ENCODE results near the gene STK39.

The STK39 gene

DNA sequence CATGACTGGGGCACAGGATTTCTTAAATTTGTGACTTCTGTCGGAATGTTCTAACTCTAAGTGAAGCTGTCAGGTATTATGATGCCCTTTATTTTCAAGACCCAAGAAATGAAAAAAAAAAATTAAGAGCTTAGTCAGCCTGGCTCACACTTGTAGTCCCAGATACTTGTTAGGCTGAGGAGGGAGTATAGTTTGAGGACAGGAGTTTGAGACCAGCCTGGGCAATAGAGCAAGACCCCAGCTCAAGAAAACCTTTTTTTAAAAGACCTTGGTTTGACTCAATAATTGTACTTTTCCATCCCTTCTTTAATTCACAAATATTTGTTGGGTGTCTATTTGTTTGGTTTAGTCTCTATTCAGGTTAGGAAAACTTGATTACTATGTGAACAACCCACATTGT, 310.0 kb downstream of the STK39 start:
- no peak overlapping the region for H3K27ac ChIP-seq (ENCODE audit: low read depth, low read length)
- no peaks in the 10 kb centered on the region for H3K4me1 ChIP-seq (ENCODE audit: insufficient read depth, low read length)
- no peak overlapping the region for H3K9ac ChIP-seq (ENCODE audit: low read length)
- H3K4me3 ChIP-seq (ENCODE audit: low read depth in 1 of 2, low read length in 2 of 2) = no peak overlapping the region
- H3K36me3 ChIP-seq (ENCODE audit: insufficient read depth, low read length) = no peaks in the 10 kb centered on the region
- no peaks in the 10 kb centered on the region for H3K9me3 ChIP-seq (ENCODE audit: low read length)
- no peaks in the 10 kb centered on the region for H3K27me3 ChIP-seq (ENCODE audit: control insufficient read depth in 1 of 2, insufficient read depth in 2 of 2, low read length in 2 of 2)

GRCh38 chr2:167935803-167936110, 311.6 kb downstream of the STK39 start:
- Histone ChIP-seq H3K27ac (ENCODE audit: low read depth, low read length) (no peak overlapping the region), H3K9ac (ENCODE audit: low read length) (no peak overlapping the region), H3K4me3 (ENCODE audit: low read depth in 1 of 2, low read length in 2 of 2) (no peak overlapping the region), H3K9me3 (ENCODE audit: low read length) (no peaks in the 10 kb centered on the region), H3K27me3 (ENCODE audit: control insufficient read depth in 1 of 2, insufficient read depth in 2 of 2, low read length in 2 of 2) (no peaks in the 10 kb centered on the region), H3K4me1 (ENCODE audit: insufficient read depth, low read length) (no peaks in the 10 kb centered on the region), H3K36me3 (ENCODE audit: insufficient read depth, low read length) (no peaks in the 10 kb centered on the region)

DNA sequence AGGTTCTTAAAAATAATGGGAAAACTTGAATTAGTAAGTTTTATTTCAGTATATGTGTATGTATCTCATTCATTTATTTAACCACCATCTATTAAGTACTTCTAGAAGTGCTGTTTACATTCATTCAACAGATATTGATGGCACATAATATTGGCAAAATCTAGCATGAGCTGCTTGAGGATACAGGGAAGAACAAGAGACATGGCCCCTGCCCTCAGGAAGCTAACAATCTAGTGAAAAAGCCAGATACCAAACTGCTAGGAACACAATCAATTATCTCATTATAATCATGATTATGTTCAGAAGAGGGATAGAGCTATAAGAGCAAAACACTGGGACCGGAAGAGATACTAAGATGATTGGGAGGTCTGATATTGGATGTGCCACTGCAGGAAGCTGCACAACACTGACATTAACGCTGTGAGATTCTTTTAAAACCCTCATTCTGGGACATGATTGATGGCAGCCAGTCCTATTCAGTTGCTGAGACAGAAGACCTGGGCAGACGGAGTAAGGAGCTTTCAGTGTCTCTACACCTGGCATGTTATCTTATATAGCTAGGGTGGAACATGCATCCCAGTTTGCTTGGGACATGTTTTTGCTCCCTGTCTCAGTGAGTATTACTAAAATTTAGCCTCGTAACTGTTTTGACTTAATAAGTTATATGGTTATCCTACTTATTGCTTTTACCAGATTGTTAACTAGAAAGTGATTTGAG, 314.1 kb downstream of the STK39 start:
- no peaks in the 10 kb centered on the region for H3K4me1 ChIP-seq (ENCODE audit: insufficient read depth, low read length)
- no peak overlapping the region for H3K27ac ChIP-seq (ENCODE audit: low read depth, low read length)
- no peak overlapping the region for H3K4me3 ChIP-seq (ENCODE audit: low read depth in 1 of 2, low read length in 2 of 2)
- no peaks in the 10 kb centered on the region for H3K9me3 ChIP-seq (ENCODE audit: low read length)
- H3K36me3 ChIP-seq (ENCODE audit: insufficient read depth, low read length) = no peaks in the 10 kb centered on the region
- H3K9ac ChIP-seq (ENCODE audit: low read length) = no peak overlapping the region
- H3K27me3 ChIP-seq (ENCODE audit: control insufficient read depth in 1 of 2, insufficient read depth in 2 of 2, low read length in 2 of 2) = no peaks in the 10 kb centered on the region

- Histone ChIP-seq H3K4me1 (ENCODE audit: insufficient read depth, low read length) (no peaks in the 10 kb centered on the region), H3K36me3 (ENCODE audit: insufficient read depth, low read length) (no peaks in the 10 kb centered on the region), H3K9me3 (ENCODE audit: low read length) (no peaks in the 10 kb centered on the region), H3K27me3 (ENCODE audit: control insufficient read depth in 1 of 2, insufficient read depth in 2 of 2, low read length in 2 of 2) (no peaks in the 10 kb centered on the region), H3K27ac (ENCODE audit: low read depth, low read length) (no peak overlapping the region), H3K4me3 (ENCODE audit: low read depth in 1 of 2, low read length in 2 of 2) (no peak overlapping the region), H3K9ac (ENCODE audit: low read length) (no peak overlapping the region)
Observed at GRCh38 chr2:167932123-167932693, 315.2 kb downstream of the STK39 start.

DNA sequence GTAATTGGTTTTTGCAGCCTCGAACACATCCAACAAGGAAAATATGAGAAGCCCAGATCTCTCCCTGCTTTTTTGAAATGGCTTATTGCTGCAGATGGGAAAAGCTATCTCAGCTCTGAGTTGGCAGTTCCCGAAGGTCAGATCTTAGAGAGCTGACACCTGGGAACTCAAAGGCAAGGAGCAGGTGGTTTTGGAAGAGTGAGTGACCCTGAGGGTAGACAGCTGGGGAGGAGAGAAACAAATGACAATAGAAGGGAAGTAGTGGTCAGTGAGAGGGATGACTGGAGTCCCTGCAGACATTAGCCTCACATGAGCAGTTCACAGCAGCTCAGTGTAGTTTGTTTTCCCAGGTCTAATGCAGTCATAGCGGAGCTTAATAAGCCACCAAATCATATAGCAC, 317.9 kb downstream of the STK39 start:
- Histone ChIP-seq H3K36me3 (ENCODE audit: insufficient read depth, low read length) (no peaks in the 10 kb centered on the region), H3K9me3 (ENCODE audit: low read length) (no peaks in the 10 kb centered on the region), H3K9ac (ENCODE audit: low read length) (no peak overlapping the region), H3K27ac (ENCODE audit: low read depth, low read length) (no peak overlapping the region), H3K27me3 (ENCODE audit: control insufficient read depth in 1 of 2, insufficient read depth in 2 of 2, low read length in 2 of 2) (no peaks in the 10 kb centered on the region), H3K4me1 (ENCODE audit: insufficient read depth, low read length) (no peaks in the 10 kb centered on the region), H3K4me3 (ENCODE audit: low read depth in 1 of 2, low read length in 2 of 2) (no peak overlapping the region)

DNA sequence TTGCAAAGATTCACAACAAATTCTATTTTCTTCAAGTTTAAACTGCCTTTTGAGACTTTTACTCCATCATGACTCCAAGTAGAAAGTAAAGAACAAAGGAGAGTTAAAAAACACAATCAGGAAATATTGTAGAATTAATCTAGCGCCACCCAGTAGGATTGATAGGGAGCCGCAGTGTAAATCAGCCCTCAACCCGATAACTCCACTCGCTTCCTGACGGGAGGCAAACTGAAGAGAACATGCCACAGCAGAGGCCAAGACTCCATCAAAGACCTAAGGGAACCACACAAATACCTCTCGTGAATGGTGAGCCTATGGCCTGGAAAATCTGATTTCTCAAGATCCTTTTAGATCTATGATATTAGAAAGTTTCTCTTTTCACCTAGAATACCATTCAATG, 319.0 kb downstream of the STK39 start:
- H3K4me3 ChIP-seq (ENCODE audit: low read depth in 1 of 2, low read length in 2 of 2) = no peak overlapping the region
- no peak overlapping the region for H3K27ac ChIP-seq (ENCODE audit: low read depth, low read length)
- H3K27me3 ChIP-seq (ENCODE audit: control insufficient read depth in 1 of 2, insufficient read depth in 2 of 2, low read length in 2 of 2) = no peaks in the 10 kb centered on the region
- H3K36me3 ChIP-seq (ENCODE audit: insufficient read depth, low read length) = no peaks in the 10 kb centered on the region
- no peaks in the 10 kb centered on the region for H3K9me3 ChIP-seq (ENCODE audit: low read length)
- H3K9ac ChIP-seq (ENCODE audit: low read length) = no peak overlapping the region
- no peaks in the 10 kb centered on the region for H3K4me1 ChIP-seq (ENCODE audit: insufficient read depth, low read length)

DNA sequence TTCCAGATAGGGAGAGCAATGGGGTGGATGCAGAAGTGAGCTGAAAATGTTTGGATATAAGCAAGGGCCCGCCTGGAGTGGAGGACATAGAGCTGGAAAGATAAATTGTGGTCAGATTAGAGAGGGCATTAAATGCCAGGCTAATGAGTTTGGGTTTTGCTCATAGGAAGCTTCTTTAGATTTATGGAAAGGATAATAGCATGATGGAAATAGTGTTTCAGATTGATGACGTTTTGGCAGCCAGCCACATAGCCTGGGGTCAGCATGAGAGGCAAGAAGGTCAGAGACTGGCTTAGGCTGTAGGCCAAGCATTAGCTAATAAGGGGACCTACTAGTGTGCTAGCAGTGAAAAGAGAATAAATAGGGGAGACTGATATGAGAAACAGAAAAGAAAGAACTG, 321.6 kb downstream of the STK39 start:
- no peak overlapping the region for H3K4me3 ChIP-seq (ENCODE audit: low read depth in 1 of 2, low read length in 2 of 2)
- no peaks in the 10 kb centered on the region for H3K36me3 ChIP-seq (ENCODE audit: insufficient read depth, low read length)
- no peaks in the 10 kb centered on the region for H3K9me3 ChIP-seq (ENCODE audit: low read length)
- no peak overlapping the region for H3K9ac ChIP-seq (ENCODE audit: low read length)
- H3K27ac ChIP-seq (ENCODE audit: low read depth, low read length) = no peak overlapping the region
- no peaks in the 10 kb centered on the region for H3K4me1 ChIP-seq (ENCODE audit: insufficient read depth, low read length)
- no peaks in the 10 kb centered on the region for H3K27me3 ChIP-seq (ENCODE audit: control insufficient read depth in 1 of 2, insufficient read depth in 2 of 2, low read length in 2 of 2)

DNA sequence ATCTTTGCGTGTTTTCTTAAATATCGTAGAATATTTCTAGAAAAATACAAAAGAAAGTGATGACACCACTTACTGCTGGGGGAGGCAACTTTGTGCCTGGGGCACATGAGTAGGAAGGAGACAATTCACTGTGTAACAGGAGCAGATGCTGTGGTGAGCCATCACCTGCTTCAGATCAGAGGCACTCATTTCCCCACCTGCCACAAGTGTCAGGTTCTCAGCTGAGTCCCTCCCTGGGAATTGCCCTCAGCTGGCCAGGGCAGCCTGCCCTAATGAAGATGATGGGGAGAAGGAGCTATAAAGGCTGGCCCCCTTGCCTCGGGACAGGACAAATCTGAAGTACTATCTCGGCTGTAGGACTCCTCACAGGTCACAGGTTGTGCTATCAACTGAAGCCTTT, 322.8 kb downstream of the STK39 start:
- H3K27ac ChIP-seq (ENCODE audit: low read depth, low read length) = no peak overlapping the region
- no peaks in the 10 kb centered on the region for H3K36me3 ChIP-seq (ENCODE audit: insufficient read depth, low read length)
- no peaks in the 10 kb centered on the region for H3K27me3 ChIP-seq (ENCODE audit: control insufficient read depth in 1 of 2, insufficient read depth in 2 of 2, low read length in 2 of 2)
- no peak overlapping the region for H3K4me3 ChIP-seq (ENCODE audit: low read depth in 1 of 2, low read length in 2 of 2)
- no peaks in the 10 kb centered on the region for H3K9me3 ChIP-seq (ENCODE audit: low read length)
- H3K4me1 ChIP-seq (ENCODE audit: insufficient read depth, low read length) = no peaks in the 10 kb centered on the region
- no peak overlapping the region for H3K9ac ChIP-seq (ENCODE audit: low read length)

GRCh38 chr2:167916756-167917155, 330.6 kb downstream of the STK39 start:
- no peaks in the 10 kb centered on the region for H3K9me3 ChIP-seq (ENCODE audit: low read length)
- no peak overlapping the region for H3K27ac ChIP-seq (ENCODE audit: low read depth, low read length)
- no peaks in the 10 kb centered on the region for H3K4me1 ChIP-seq (ENCODE audit: insufficient read depth, low read length)
- no peaks in the 10 kb centered on the region for H3K27me3 ChIP-seq (ENCODE audit: control insufficient read depth in 1 of 2, insufficient read depth in 2 of 2, low read length in 2 of 2)
- no peaks in the 10 kb centered on the region for H3K36me3 ChIP-seq (ENCODE audit: insufficient read depth, low read length)
- no peak overlapping the region for H3K4me3 ChIP-seq (ENCODE audit: low read depth in 1 of 2, low read length in 2 of 2)
- no peak overlapping the region for H3K9ac ChIP-seq (ENCODE audit: low read length)

- H3K36me3 ChIP-seq (ENCODE audit: insufficient read depth, low read length) = no peaks in the 10 kb centered on the region
- no peaks in the 10 kb centered on the region for H3K27me3 ChIP-seq (ENCODE audit: control insufficient read depth in 1 of 2, insufficient read depth in 2 of 2, low read length in 2 of 2)
- no peak overlapping the region for H3K9ac ChIP-seq (ENCODE audit: low read length)
- H3K9me3 ChIP-seq (ENCODE audit: low read length) = no peaks in the 10 kb centered on the region
- no peaks in the 10 kb centered on the region for H3K4me1 ChIP-seq (ENCODE audit: insufficient read depth, low read length)
- H3K27ac ChIP-seq (ENCODE audit: low read depth, low read length) = no peak overlapping the region
- H3K4me3 ChIP-seq (ENCODE audit: low read depth in 1 of 2, low read length in 2 of 2) = no peak overlapping the region
Observed at GRCh38 chr2:167914969-167915368, 332.4 kb downstream of the STK39 start.

- Histone ChIP-seq H3K4me1 (ENCODE audit: insufficient read depth, low read length) (no peaks in the 10 kb centered on the region), H3K4me3 (ENCODE audit: low read depth in 1 of 2, low read length in 2 of 2) (no peak overlapping the region), H3K27ac (ENCODE audit: low read depth, low read length) (no peak overlapping the region), H3K9ac (ENCODE audit: low read length) (no peak overlapping the region), H3K9me3 (ENCODE audit: low read length) (no peaks in the 10 kb centered on the region), H3K27me3 (ENCODE audit: control insufficient read depth in 1 of 2, insufficient read depth in 2 of 2, low read length in 2 of 2) (no peaks in the 10 kb centered on the region), H3K36me3 (ENCODE audit: insufficient read depth, low read length) (no peaks in the 10 kb centered on the region)
Observed at GRCh38 chr2:167908786-167909185, 338.6 kb downstream of the STK39 start.

DNA sequence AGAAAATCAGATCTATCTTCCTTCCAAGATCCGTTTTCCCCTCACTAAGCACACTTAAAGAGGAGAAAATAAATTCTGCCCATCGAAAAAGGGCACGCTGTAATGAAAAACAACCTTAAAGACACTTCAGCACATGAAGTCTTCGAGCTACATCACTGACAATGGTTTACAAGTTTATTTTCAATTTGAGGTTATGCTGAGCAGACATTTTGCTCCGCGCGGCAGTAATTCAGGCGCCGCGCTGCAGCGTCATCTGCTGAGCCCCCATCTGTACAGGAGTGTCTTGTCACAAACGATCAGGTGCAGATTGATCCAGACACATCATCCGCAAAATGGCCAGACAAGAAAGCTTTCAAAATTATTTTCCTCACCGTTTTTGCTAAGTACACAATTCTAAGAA, 341.7 kb downstream of the STK39 start:
- Histone ChIP-seq H3K27me3 (ENCODE audit: control insufficient read depth in 1 of 2, insufficient read depth in 2 of 2, low read length in 2 of 2) (no peaks in the 10 kb centered on the region), H3K27ac (ENCODE audit: low read depth, low read length) (no peak overlapping the region), H3K9me3 (ENCODE audit: low read length) (no peaks in the 10 kb centered on the region), H3K4me3 (ENCODE audit: low read depth in 1 of 2, low read length in 2 of 2) (no peak overlapping the region), H3K36me3 (ENCODE audit: insufficient read depth, low read length) (no peaks in the 10 kb centered on the region), H3K4me1 (ENCODE audit: insufficient read depth, low read length) (no peaks in the 10 kb centered on the region), H3K9ac (ENCODE audit: low read length) (no peak overlapping the region)

Measured in muscle layer of colon (tissue), 2 donors.